ENCODE measurements around the gene DCLK2.

The DCLK2 gene

GRCh38 chr4:150265806-150266205 lies 187.6 kb downstream of the DCLK2 start:
- Histone ChIP-seq H4K20me1 (ENCODE audit: insufficient read depth, low read length) (no peaks in the 10 kb centered on the region), H3K9ac (ENCODE audit: low read length) (no peak overlapping the region), H3K36me3 (ENCODE audit: insufficient read depth, low read length) (no peaks in the 10 kb centered on the region; the same call in 1 of the 2 replicates), H3K9me3 (ENCODE audit: low read length) (no peaks in the 10 kb centered on the region), H3K79me2 (ENCODE audit: insufficient read depth, low read length) (no peaks in the 10 kb centered on the region), H3K4me2 (ENCODE audit: low read length) (no peak overlapping the region), H3K4me3 (ENCODE audit: low read depth, low read length, poor library complexity, severe bottlenecking) (no peak overlapping the region), H3K27ac (ENCODE audit: low read depth, low read length, poor library complexity, severe bottlenecking) (no peak overlapping the region), H2AFZ (ENCODE audit: low read length) (no peak overlapping the region), H3K4me1 (ENCODE audit: insufficient read depth, low read length, severe bottlenecking) (no peaks in the 10 kb centered on the region), H3K27me3 (ENCODE audit: insufficient read depth, low read length) (no peaks in the 10 kb centered on the region), H3K9me2 (ENCODE audit: low read depth, low read length) (no peaks in the 10 kb centered on the region), H3F3A (ENCODE audit: insufficient read depth, low read length) (no peaks in the 10 kb centered on the region)
- no peak for TF ChIP-seq EZH2 (IDR thresholded peaks at IDR 0.05; ENCODE audit: borderline replicate concordance, low read length)
- TF ChIP-seq CTCF (IDR thresholded peaks at IDR 0.05; ENCODE audit: low read length): no peak

GRCh38 chr4:150268444-150268843 lies 190.2 kb downstream of the DCLK2 start:
- Histone ChIP-seq H3K79me2 (ENCODE audit: insufficient read depth, low read length) (no peaks in the 10 kb centered on the region), H3K9ac (ENCODE audit: low read length) (no peak overlapping the region), H2AFZ (ENCODE audit: low read length) (no peak overlapping the region), H3K27me3 (ENCODE audit: insufficient read depth, low read length) (no peaks in the 10 kb centered on the region), H4K20me1 (ENCODE audit: insufficient read depth, low read length) (no peaks in the 10 kb centered on the region), H3K4me1 (ENCODE audit: insufficient read depth, low read length, severe bottlenecking) (no peaks in the 10 kb centered on the region), H3K9me3 (ENCODE audit: low read length) (no peaks in the 10 kb centered on the region), H3K4me3 (ENCODE audit: low read depth, low read length, poor library complexity, severe bottlenecking) (no peak overlapping the region), H3K36me3 (ENCODE audit: insufficient read depth, low read length) (no peaks in the 10 kb centered on the region; the same call in 1 of the 2 replicates), H3K27ac (ENCODE audit: low read depth, low read length, poor library complexity, severe bottlenecking) (no peak overlapping the region), H3K4me2 (ENCODE audit: low read length) (no peak overlapping the region), H3F3A (ENCODE audit: insufficient read depth, low read length) (no peaks in the 10 kb centered on the region), H3K9me2 (ENCODE audit: low read depth, low read length) (no peaks in the 10 kb centered on the region)
- TF ChIP-seq EZH2 (IDR thresholded peaks at IDR 0.05; ENCODE audit: borderline replicate concordance, low read length) (no peak), CTCF (IDR thresholded peaks at IDR 0.05; ENCODE audit: low read length) (no peak)

- no peak overlapping the region for H3K4me3 ChIP-seq (ENCODE audit: low read depth, low read length, poor library complexity, severe bottlenecking)
- H3K9me3 ChIP-seq (ENCODE audit: low read length): no peaks in the 10 kb centered on the region
- no peak overlapping the region for H3K9ac ChIP-seq (ENCODE audit: low read length)
- H3K9me2 ChIP-seq (ENCODE audit: low read depth, low read length): no peaks in the 10 kb centered on the region
- TF ChIP-seq CTCF (IDR thresholded peaks at IDR 0.05; ENCODE audit: low read length) (no peak), EZH2 (IDR thresholded peaks at IDR 0.05; ENCODE audit: borderline replicate concordance, low read length) (no peak)
- no peaks in the 10 kb centered on the region for H3F3A ChIP-seq (ENCODE audit: insufficient read depth, low read length)
- H3K4me2 ChIP-seq (ENCODE audit: low read length): no peak overlapping the region
- no peak overlapping the region for H2AFZ ChIP-seq (ENCODE audit: low read length)
- no peaks in the 10 kb centered on the region for H4K20me1 ChIP-seq (ENCODE audit: insufficient read depth, low read length)
- no peaks in the 10 kb centered on the region for H3K79me2 ChIP-seq (ENCODE audit: insufficient read depth, low read length)
- no peak overlapping the region for H3K27ac ChIP-seq (ENCODE audit: low read depth, low read length, poor library complexity, severe bottlenecking)
- no peaks in the 10 kb centered on the region for H3K4me1 ChIP-seq (ENCODE audit: insufficient read depth, low read length, severe bottlenecking)
- H3K27me3 ChIP-seq (ENCODE audit: insufficient read depth, low read length): no peaks in the 10 kb centered on the region
- H3K36me3 ChIP-seq (ENCODE audit: insufficient read depth, low read length): peaks cover 6% of the 10 kb centered on the region
These were observed 200.0 kb downstream of the DCLK2 start for GRCh38 chr4:150278206-150278605.

Data from OCI-LY1 (cell line).